HEK293 (cell line): ENCODE results near the gene CPLX1.

Experiments
- KLF16 ChIP-seq: fragments of 450-650 bp; formaldehyde crosslinking; IDR thresholded peaks from 2 replicates; pipeline ENCODE4 v1.5.1; 2017; ENCODE audit warnings: missing biosample characterization, missing genetic modification characterization
- ZBTB49 ChIP-seq: fragments of 450-650 bp; formaldehyde crosslinking; IDR thresholded peaks from 2 replicates; pipeline ENCODE4 v1.5.1; 2016; ENCODE audit warnings: missing biosample characterization, missing genetic modification characterization, low read depth
- ZNF274 ChIP-seq, 2 experiments: fragments of 200-500 bp in 1 of 2; fragments of 450-650 bp in 1 of 2; sonication (Bioruptor generic) in 1 of 2; formaldehyde crosslinking in 1 of 2; IDR thresholded peaks; 2 replicates each; pipeline versions ENCODE4 v1.5.1 to v1.6.1; 2014 to 2016; ENCODE audit warnings: borderline replicate concordance in 1 of 2, inconsistent platforms in 1 of 2, low read length in 1 of 2, missing biosample characterization in 1 of 2, missing genetic modification characterization in 1 of 2
- ZSCAN30 ChIP-seq: fragments of 450-650 bp; IDR thresholded peaks from 2 replicates; pipeline ENCODE4 v1.5.1; 2018; ENCODE audit warnings: missing biosample characterization, mild to moderate bottlenecking, missing genetic modification characterization, moderate library complexity

- TF ChIP-seq ZSCAN30 (tag by site-specific recombination) (no peak), KLF16 (no peak), ZBTB49 (tag by site-specific recombination) (no peak), ZNF274 (IDR thresholded peaks at IDR 0.05; ENCODE audit: low read length) (no peak), ZNF274 (tag by site-specific recombination; IDR thresholded peaks at IDR 0.05; ENCODE audit: borderline replicate concordance) (no peak)
Measured at GRCh38 chr4:771464-771863, 54.5 kb downstream of the CPLX1 start.
